HCT116 (cell line): ENCODE data around the gene CAMTA2. TPM values are rescaled to one million over a fixed set of nuclear protein-coding genes. Genes with fewer than 3 reads are reported as not detected.

Experiments
- ATAC-seq: fragments of 200-7000 bp; cut with Tn5 transposase; 2 replicates; pipeline ENCODE4 v1.9.1; 2020; ENCODE audit warnings: mild to moderate bottlenecking, moderate library complexity
- BruUV-seq: library from RNA; stranded (reverse); fragments of 400-500 nt; replicated peaks from 2 replicates; lab custom pipeline; 2021; lab: Mats Ljungman, UMichigan
- CTCF ChIA-PET: fragments of 300-600 bp; sonication (Branson Sonifier 250); formaldehyde crosslinking; loops from one replicate; lab custom pipeline; 2021; ENCODE audit warnings: antibody characterized with exemption; lab: Charles Lee
- POLR2A ChIA-PET: fragments of 300-600, 350-600 bp; sonication (Branson Sonifier 250); formaldehyde crosslinking; loops from one replicate; lab custom pipeline; 2021; ENCODE audit warnings: antibody characterized with exemption; lab: Charles Lee
- RAD21 ChIA-PET, 2 experiments: fragments of 300-600 bp; sonication (Branson Sonifier 250); formaldehyde crosslinking; loops; one replicate each; lab custom pipeline; 2023; ENCODE audit warnings: low total read pairs in 2 of 2; ENCODE audit not compliant: uncharacterized antibody in 2 of 2, unreplicated experiment in 2 of 2, low non-redundant PET in 1 of 2; lab: Charles Lee
- DNase-seq: peaks from one replicate; pipeline ENCODE4 v3.0.0-alpha.2; 2010; ENCODE audit warnings: low read depth, low spot score
- H2AFZ ChIP-seq: fragments of 200-600 bp; shearing (Covaris generic), sonication (generic); 2 replicates; pipeline ENCODE4 v1.6.1; 2017; ENCODE audit warnings: low read depth, mixed run types, mixed read lengths, antibody characterized with exemption, low read length; ENCODE audit not compliant: poor library complexity, severe bottlenecking
- H3K27ac ChIP-seq: 2 replicates; pipeline ENCODE4 v1.5.1; 2012; ENCODE audit warnings: low read depth, low read length
- H3K27me3 ChIP-seq: fragments of 200-600 bp; sonication (generic); 2 replicates; pipeline ENCODE4 v1.6.1; 2016; ENCODE audit warnings: mixed run types, low read length, mixed read lengths; ENCODE audit not compliant: insufficient read depth
- H3K36me3 ChIP-seq, 2 experiments: fragments of 200-500 bp in 1 of 2; fragments of 200-600 bp in 1 of 2; sonication (Bioruptor generic) in 1 of 2; sonication (generic) in 1 of 2; 2 replicates each; pipeline versions ENCODE4 v1.5.1 to v1.6.1; 2014 to 2016; ENCODE audit warnings: low read length in 2 of 2, inconsistent platforms in 1 of 2, mixed read lengths in 1 of 2, mixed run types in 1 of 2; ENCODE audit not compliant: insufficient read depth in 2 of 2, control insufficient read depth in 1 of 2
- H3K4me1 ChIP-seq, 2 experiments: fragments of 200-600 bp in 1 of 2; sonication (generic) in 1 of 2; 2 replicates each; pipeline versions ENCODE4 v1.5.1 to v1.6.1; 2012 to 2017; ENCODE audit warnings: low read length in 2 of 2, inconsistent platforms in 1 of 2, mild to moderate bottlenecking in 1 of 2, mixed read lengths in 1 of 2, mixed run types in 1 of 2, moderate library complexity in 1 of 2; ENCODE audit not compliant: insufficient read depth in 2 of 2, control insufficient read depth in 1 of 2
- H3K4me2 ChIP-seq: fragments of 200-600 bp; sonication (generic); 2 replicates; pipeline ENCODE4 v1.6.1; 2017; ENCODE audit warnings: mixed run types, low read length, mixed read lengths
- H3K4me3 ChIP-seq, 2 experiments: fragments of 200-600 bp in 1 of 2; sonication (generic) in 1 of 2; replicated peaks in 1 of 2; 2 replicates each; pipeline ENCODE4 v1.5.1; 2011 to 2016; ENCODE audit warnings: low read length in 2 of 2, control low read depth in 1 of 2, low read depth in 1 of 2, mild to moderate bottlenecking in 1 of 2, mixed read lengths in 1 of 2, mixed run types in 1 of 2
- H3K79me2 ChIP-seq: fragments of 200-600 bp; sonication (generic); 2 replicates; pipeline ENCODE4 v1.6.1; 2017; ENCODE audit warnings: mild to moderate bottlenecking, mixed run types, low read length, moderate library complexity, mixed read lengths; ENCODE audit not compliant: insufficient read depth
- H3K9ac ChIP-seq: fragments of 200-600 bp; sonication (generic); 2 replicates; pipeline ENCODE4 v1.6.1; 2016; ENCODE audit warnings: low read length, mixed read lengths
- H3K9me2 ChIP-seq: fragments of 200-600 bp; sonication (generic), shearing (Covaris generic); 2 replicates; pipeline ENCODE4 v1.6.1; 2017; ENCODE audit warnings: mixed run types, mild to moderate bottlenecking, moderate library complexity; ENCODE audit not compliant: insufficient read depth
- H3K9me3 ChIP-seq, 2 experiments: fragments of 200-500 bp in 1 of 2; fragments of 200-600 bp in 1 of 2; sonication (Bioruptor generic) in 1 of 2; sonication (generic) in 1 of 2; 2 replicates each; pipeline ENCODE4 v1.6.1; 2014 to 2017; ENCODE audit warnings: low read length in 2 of 2, mixed read lengths in 2 of 2, inconsistent platforms in 1 of 2, low read depth in 1 of 2, mild to moderate bottlenecking in 1 of 2, mixed run types in 1 of 2, moderate library complexity in 1 of 2; ENCODE audit not compliant: control insufficient read depth in 1 of 2, insufficient read depth in 1 of 2
- H4K20me1 ChIP-seq: fragments of 200-600 bp; sonication (generic), shearing (Covaris generic); 2 replicates; pipeline ENCODE4 v1.6.1; 2017; ENCODE audit warnings: mixed run types, mild to moderate bottlenecking, moderate library complexity; ENCODE audit not compliant: insufficient read depth
- ATF3 ChIP-seq: IDR thresholded peaks from 2 replicates; pipeline ENCODE4 v1.6.1; 2012
- CBX3 ChIP-seq: IDR thresholded peaks from 2 replicates; pipeline ENCODE4 v1.6.1; 2012; ENCODE audit warnings: low read depth
- CEBPB ChIP-seq: IDR thresholded peaks from 2 replicates; pipeline ENCODE4 v1.6.1; 2012; ENCODE audit warnings: low read depth
- EGR1 ChIP-seq: IDR thresholded peaks from 2 replicates; pipeline ENCODE4 v1.6.1; 2012; ENCODE audit warnings: low read depth
- ELF1 ChIP-seq: IDR thresholded peaks from 2 replicates; pipeline ENCODE4 v1.6.1; 2012; ENCODE audit warnings: low read depth, borderline replicate concordance
- EZH2 ChIP-seq: fragments of 200-600 bp; sonication (generic); IDR thresholded peaks from 2 replicates; pipeline ENCODE4 v1.6.1; 2017; ENCODE audit warnings: antibody characterized with exemption, mixed run types
- EZH2phosphoT487 ChIP-seq: fragments of 200-600 bp; IDR thresholded peaks from 2 replicates; pipeline ENCODE4 v1.6.1; 2018; ENCODE audit warnings: antibody characterized with exemption, borderline replicate concordance
- JUND ChIP-seq: IDR thresholded peaks from 2 replicates; pipeline ENCODE4 v1.6.1; 2012
- POLR2A ChIP-seq: IDR thresholded peaks from 2 replicates; pipeline ENCODE4 v1.7.0; 2011; ENCODE audit warnings: borderline replicate concordance; ENCODE audit not compliant: insufficient read depth, insufficient read length; ENCODE audit errors: extremely low read depth
- POLR2AphosphoS5 ChIP-seq: IDR thresholded peaks from 2 replicates; pipeline ENCODE4 v1.6.1; 2011; ENCODE audit warnings: mild to moderate bottlenecking, low read depth, low read length, moderate library complexity
- RAD21 ChIP-seq: IDR thresholded peaks from 2 replicates; pipeline ENCODE4 v1.6.1; 2012; ENCODE audit warnings: low read depth, mild to moderate bottlenecking
- REST ChIP-seq: IDR thresholded peaks from 2 replicates; pipeline ENCODE4 v1.6.1; 2012; ENCODE audit warnings: low read depth
- SIN3A ChIP-seq: IDR thresholded peaks from 2 replicates; pipeline ENCODE4 v1.6.1; 2012; ENCODE audit warnings: low read depth
- SP1 ChIP-seq: IDR thresholded peaks from 2 replicates; pipeline ENCODE4 v1.6.1; 2012; ENCODE audit warnings: low read depth
- SRF ChIP-seq: IDR thresholded peaks from 2 replicates; pipeline ENCODE4 v1.6.1; 2012; ENCODE audit warnings: low read depth
- TCF7L2 ChIP-seq: IDR thresholded peaks from 2 replicates; pipeline ENCODE4 v1.7.0; 2011; ENCODE audit warnings: borderline replicate concordance, inconsistent platforms; ENCODE audit not compliant: insufficient read depth, insufficient read length; ENCODE audit errors: extremely low read depth
- YY1 ChIP-seq: IDR thresholded peaks from 2 replicates; pipeline ENCODE4 v1.6.1; 2011; ENCODE audit warnings: low read length, low read depth, moderate library complexity, mild to moderate bottlenecking; ENCODE audit not compliant: insufficient replicate concordance; ENCODE audit errors: extremely low read depth
- ZFX ChIP-seq: fragments of 450-650 bp; IDR thresholded peaks from 2 replicates; pipeline ENCODE4 v1.6.1; 2017
- ZNF274 ChIP-seq: fragments of 200-500 bp; sonication (Bioruptor generic); IDR thresholded peaks from 2 replicates; pipeline ENCODE4 v1.6.1; 2014; ENCODE audit warnings: mild to moderate bottlenecking, low read depth, low read length, inconsistent platforms
- intact Hi-C: fragments of 100-400 bp; cut with micrococcal nuclease; formaldehyde crosslinking; loops from 2 replicates; pipeline ENCODE4 v1.10.0; 2022
- total RNA-seq: library from RNA; stranded (reverse); gene quantifications from one replicate; pipeline ENCODE4 v1.2.1, GENCODE V29; 2021; ENCODE audit not compliant: unreplicated experiment
- TF ChIP-seq, protein P1 (sequence below): IDR thresholded peaks from 2 replicates; pipeline ENCODE4 v1.6.1; 2011; ENCODE audit warnings: mild to moderate bottlenecking, low read length, moderate library complexity; ENCODE audit not compliant: insufficient replicate concordance; ENCODE audit errors: extremely low read depth

CAMTA2 gene
- total RNA-seq, 1 experiment from 2014 or later: 37.8 TPM

DNA sequence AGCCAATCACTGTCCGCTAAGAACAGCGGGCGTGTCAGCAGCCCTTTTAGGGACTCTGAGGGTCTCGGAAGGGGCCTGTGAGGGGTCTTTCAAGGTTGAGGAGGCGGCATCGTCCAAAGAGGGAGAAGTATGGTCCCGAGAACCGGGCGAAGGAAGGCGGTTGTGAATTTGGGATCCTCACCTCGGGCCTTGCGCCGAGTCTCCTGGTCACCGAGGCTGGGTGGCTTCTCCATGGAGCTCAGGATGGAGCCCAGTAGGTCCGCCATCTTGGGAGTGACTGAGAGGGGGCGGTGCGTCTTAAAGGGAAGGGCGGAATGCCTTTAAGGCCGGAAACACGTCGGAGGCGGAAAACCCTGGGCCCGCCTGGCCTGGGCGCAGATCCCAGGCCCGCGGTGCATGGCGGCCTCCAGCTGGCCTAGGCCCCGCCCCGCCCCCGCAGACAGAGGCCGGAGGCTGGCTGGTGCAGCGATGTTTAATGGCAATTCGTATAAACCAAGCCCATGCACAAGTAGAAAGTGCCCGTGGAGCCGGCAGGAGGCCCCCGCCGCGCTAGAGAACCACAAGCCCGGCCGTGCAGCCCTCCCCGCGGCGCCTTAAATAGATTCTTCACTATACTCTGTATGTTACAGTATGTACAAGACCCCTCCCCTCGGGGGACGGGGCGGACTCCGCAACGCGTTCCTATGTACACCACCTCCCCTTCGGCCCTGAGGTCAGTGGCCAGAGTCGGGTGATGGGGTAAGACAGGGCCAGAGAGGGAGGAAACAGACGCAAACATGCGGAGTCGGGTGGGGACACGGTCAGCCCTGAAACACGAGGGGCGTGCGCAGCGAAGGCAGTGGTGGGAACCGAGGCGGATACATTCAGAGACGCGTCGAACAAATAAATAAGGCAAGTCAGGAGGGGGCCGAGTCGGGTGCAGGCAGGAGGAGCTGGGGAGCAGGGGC is 19.7 kb downstream of the CAMTA2 start, which contains the start of gene SPAG7:
SPAG7 (minus strand) TSS at position 279 of the 947 bp plus-strand sequence; CDS start at position 266, 13 bp downstream.
- Histone ChIP-seq H3K4me1 (peaks cover 19 to 33% of the 10 kb centered on the region in 2 experiments), H3K27me3 (no peaks in the 10 kb centered on the region), H3K27ac (peak within 1 kb of the TSS; percentile 96), H3K9me3 (no peaks in the 10 kb centered on the region), H4K20me1 (no peaks in the 10 kb centered on the region), H3K4me3 (peak within 1 kb of the TSS; percentile 70 to 79), H3K4me2 (peak within 1 kb of the TSS; percentile 84), H3K9ac (peak within 1 kb of the TSS; percentile 80), H2AFZ (no peak within 1 kb of the TSS), H3K36me3 (peaks cover 4 to 13% of the 10 kb centered on the region in 2 experiments; a peak in 3 of 4 replicates), H3K79me2 (peaks cover 17% of the 10 kb centered on the region; the same call in 1 of the 2 replicates), H3K9me2 (no peaks in the 10 kb centered on the region)
- peak; percentile 95 for DNase-seq
- ChIA-PET POLR2A (interaction anchor here (0.7 to 5.0 kb wide), 12 partner anchors 11 to 177 kb away, joined by 3 to 45 read pairs (median 8); partner anchors contain the start of genes CAMTA2, ENO3, PFN1 and RNF167), CTCF (interaction anchor here (1.3 to 2.2 kb wide), 7 partner anchors 10 to 94 kb away, joined by 3 to 12 read pairs (median 7); partner anchors contain the start of genes CAMTA2, CHRNE, RNF167 and SLC25A11), RAD21 (interaction anchor here (0.8 to 2.2 kb wide), 4 partner anchors 20 to 59 kb away, joined by 3 to 11 read pairs (median 7); partner anchors contain the start of genes RNF167 (in 2 of the 2), SLC25A11 (in 2 of the 2) and PFN1 (in 1 of the 2))
- BruUV-seq: no TSS peak
- intact Hi-C loops: loop anchor here (1.0 kb wide), 4 partner anchors 18 to 59 kb away; partner anchors contain the start of genes CAMTA2, RNF167 and SLC25A11
- ATAC-seq: peak; percentile 64
- TF ChIP-seq ATF3 (no peak), POLR2A (peak; percentile 56), EZH2 (no peak), TCF7L2 (peak; percentile 55), SRF (peak; percentile 95), CBX3 (no peak), CEBPB (no peak), ELF1 (no peak; the same call in 1 of the 2 replicates), SP1 (0 out of 2 replicates have a peak, but pooled peaks have one; percentile 20), POLR2AphosphoS5 (peak; percentile 84), ZFX (peak; percentile 70), EGR1 (peak; percentile 96), EZH2phosphoT487 (no peak), JUND (0 out of 2 replicates have a peak, but pooled peaks have one; percentile 38), SIN3A (no peak), REST (no peak), RAD21 (peak; percentile 59), ZNF274 (no peak), YY1 (peak; percentile 97)
- TF ChIP-seq, protein P1, sequence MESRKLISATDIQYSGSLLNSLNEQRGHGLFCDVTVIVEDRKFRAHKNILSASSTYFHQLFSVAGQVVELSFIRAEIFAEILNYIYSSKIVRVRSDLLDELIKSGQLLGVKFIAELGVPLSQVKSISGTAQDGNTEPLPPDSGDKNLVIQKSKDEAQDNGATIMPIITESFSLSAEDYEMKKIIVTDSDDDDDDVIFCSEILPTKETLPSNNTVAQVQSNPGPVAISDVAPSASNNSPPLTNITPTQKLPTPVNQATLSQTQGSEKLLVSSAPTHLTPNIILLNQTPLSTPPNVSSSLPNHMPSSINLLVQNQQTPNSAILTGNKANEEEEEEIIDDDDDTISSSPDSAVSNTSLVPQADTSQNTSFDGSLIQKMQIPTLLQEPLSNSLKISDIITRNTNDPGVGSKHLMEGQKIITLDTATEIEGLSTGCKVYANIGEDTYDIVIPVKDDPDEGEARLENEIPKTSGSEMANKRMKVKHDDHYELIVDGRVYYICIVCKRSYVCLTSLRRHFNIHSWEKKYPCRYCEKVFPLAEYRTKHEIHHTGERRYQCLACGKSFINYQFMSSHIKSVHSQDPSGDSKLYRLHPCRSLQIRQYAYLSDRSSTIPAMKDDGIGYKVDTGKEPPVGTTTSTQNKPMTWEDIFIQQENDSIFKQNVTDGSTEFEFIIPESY: no peak
